ENCODE data around the gene THBS4.

DNA sequence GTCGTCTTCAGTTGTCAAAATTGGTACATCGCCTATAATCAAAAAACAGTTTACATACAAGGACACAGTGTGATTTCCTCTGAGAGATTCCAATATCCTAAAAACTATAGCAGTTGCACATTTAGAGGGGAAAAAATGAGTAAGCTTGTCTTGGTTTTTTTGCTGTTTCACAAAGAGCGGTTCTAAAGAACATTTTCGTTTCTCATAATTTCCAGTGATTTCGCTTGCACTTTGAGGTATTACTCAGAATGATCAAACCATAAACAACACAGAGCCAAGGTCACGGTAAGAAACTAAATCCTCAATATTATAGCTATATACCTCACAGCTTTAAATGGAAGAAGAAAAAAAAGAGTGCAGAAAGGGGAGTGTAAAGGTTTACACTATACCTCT, 44.9 kb upstream of the THBS4 start:
- TF ChIP-seq JUND (IDR thresholded peaks at IDR 0.05) (no peak), YY1 (IDR thresholded peaks at IDR 0.05; ENCODE audit: low read depth) (no peak), GATA2 (CRISPR knock-in tag; IDR thresholded peaks at IDR 0.05) (no peak)
- TF ChIP-seq, protein P1, sequence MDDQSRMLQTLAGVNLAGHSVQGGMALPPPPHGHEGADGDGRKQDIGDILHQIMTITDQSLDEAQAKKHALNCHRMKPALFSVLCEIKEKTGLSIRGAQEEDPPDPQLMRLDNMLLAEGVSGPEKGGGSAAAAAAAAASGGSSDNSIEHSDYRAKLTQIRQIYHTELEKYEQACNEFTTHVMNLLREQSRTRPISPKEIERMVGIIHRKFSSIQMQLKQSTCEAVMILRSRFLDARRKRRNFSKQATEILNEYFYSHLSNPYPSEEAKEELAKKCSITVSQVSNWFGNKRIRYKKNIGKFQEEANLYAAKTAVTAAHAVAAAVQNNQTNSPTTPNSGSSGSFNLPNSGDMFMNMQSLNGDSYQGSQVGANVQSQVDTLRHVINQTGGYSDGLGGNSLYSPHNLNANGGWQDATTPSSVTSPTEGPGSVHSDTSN (IDR thresholded peaks at IDR 0.05), result no peak

All from SK-N-SH (cell line).